Measurements from ENCODE around the gene GSTM3.

The GSTM3 gene

GRCh38 chr1:109719337-109719837, 21.5 kb downstream of the GSTM3 start:
- no peak overlapping the region for H3K27ac ChIP-seq
- TF ChIP-seq CTCF (IDR thresholded peaks at IDR 0.05) (no peak), ZFX (IDR thresholded peaks at IDR 0.05; ENCODE audit: borderline replicate concordance) (no peak)

- H3K27ac ChIP-seq: peak overlapping the region; percentile 29
- TF ChIP-seq ZFX (IDR thresholded peaks at IDR 0.05; ENCODE audit: borderline replicate concordance): no peak
- TF ChIP-seq CTCF (IDR thresholded peaks at IDR 0.05): peak; percentile 33
Observed at GRCh38 chr1:109718495-109718894, 22.3 kb downstream of the GSTM3 start.

- TF ChIP-seq ZFX (IDR thresholded peaks at IDR 0.05; ENCODE audit: borderline replicate concordance) (no peak), CTCF (IDR thresholded peaks at IDR 0.05) (no peak)
- peak overlapping the region; percentile 29 for H3K27ac ChIP-seq
Observed at GRCh38 chr1:109717729-109718128, 23.1 kb downstream of the GSTM3 start.

GRCh38 chr1:109716570-109717090, 24.2 kb downstream of the GSTM3 start:
- no peak overlapping the region for H3K27ac ChIP-seq
- TF ChIP-seq ZFX (IDR thresholded peaks at IDR 0.05; ENCODE audit: borderline replicate concordance) (no peak), CTCF (IDR thresholded peaks at IDR 0.05) (no peak)

GRCh38 chr1:109716121-109716520, 24.7 kb downstream of the GSTM3 start:
- TF ChIP-seq CTCF (IDR thresholded peaks at IDR 0.05) (no peak), ZFX (IDR thresholded peaks at IDR 0.05; ENCODE audit: borderline replicate concordance) (no peak)
- no peak overlapping the region for H3K27ac ChIP-seq

- TF ChIP-seq ZFX (IDR thresholded peaks at IDR 0.05; ENCODE audit: borderline replicate concordance) (no peak), CTCF (IDR thresholded peaks at IDR 0.05) (no peak)
Observed at GRCh38 chr1:109714661-109715372, 26.0 kb downstream of the GSTM3 start.

GRCh38 chr1:109713636-109714035, 27.2 kb downstream of the GSTM3 start:
- no peak for TF ChIP-seq CTCF (IDR thresholded peaks at IDR 0.05)
- no peak for TF ChIP-seq ZFX (IDR thresholded peaks at IDR 0.05; ENCODE audit: borderline replicate concordance)
- H3K27ac ChIP-seq: no peak overlapping the region

More at GRCh38 chr1:109714661-109715372, 26.0 kb downstream of the GSTM3 start:
- no peak overlapping the region for H3K27ac ChIP-seq

Data from 22Rv1 (cell line).